Frontal cortex (tissue), 4 donors: Measurements from ENCODE around the gene ECHDC3. TPM values are rescaled to one million over a fixed set of nuclear protein-coding genes. Genes with fewer than 3 reads are reported as not detected.

ENCODE experiments used
- DNase-seq, 2 donors: peaks; one replicate each; pipeline ENCODE4 v3.0.0; 2012; ENCODE audit warnings: low spot score in 2 of 2
- FAIRE-seq: peaks from 2 replicates; lab custom pipeline; 2012; peaks lifted over from hg19 to GRCh38; lab: Jason Lieb, UNC
- total RNA-seq: library from RNA; depleted of rRNA; stranded (reverse); fragments of >200 nt; gene quantifications from one replicate; pipeline ENCODE4 v1.2.3, GENCODE V29; 2014
- donor health status: control.
- donor health status: control.
- donor health status: control.

Gene ECHDC3
- total RNA-seq, 1 donor from 2014 or later, result 1.6 TPM

- no peak for DNase-seq
- no peak for FAIRE-seq
These were observed 57.5 kb downstream of the ECHDC3 start for GRCh38 chr10:11799736-11800080.

- DNase-seq, result no peak
These were observed 62.2 kb downstream of the ECHDC3 start for GRCh38 chr10:11804336-11804735.

GRCh38 chr10:11805792-11806191 lies 63.6 kb downstream of the ECHDC3 start:
- no peak for DNase-seq
- no peak for FAIRE-seq

More at GRCh38 chr10:11804336-11804735, 62.2 kb downstream of the ECHDC3 start:
- no peak for FAIRE-seq

- DNase-seq (no peak), FAIRE-seq (no peak)
These were observed 64.5 kb downstream of the ECHDC3 start for GRCh38 chr10:11806706-11807105.

GRCh38 chr10:11808808-11809207 lies 66.6 kb downstream of the ECHDC3 start:
- no peak for FAIRE-seq

GRCh38 chr10:11810313-11810766 lies 68.2 kb downstream of the ECHDC3 start:
- FAIRE-seq, result no peak
- no peak for DNase-seq

More at GRCh38 chr10:11808808-11809207, 66.6 kb downstream of the ECHDC3 start:
- DNase-seq, result no peak

GRCh38 chr10:11810973-11811372 lies 68.8 kb downstream of the ECHDC3 start:
- DNase-seq, result no peak
- FAIRE-seq, result no peak

GRCh38 chr10:11813177-11813576 lies 71.0 kb downstream of the ECHDC3 start:
- FAIRE-seq, result no peak
- DNase-seq, result no peak

Other genes starting within 250 kb of the ECHDC3 start
- 35.1 TPM for gene USP6NL, start 130.7 kb upstream of the ECHDC3 start, total RNA-seq
- 0.41 TPM for gene PROSER2, start 81.0 kb downstream of the ECHDC3 start, total RNA-seq